A549 (cell line): ENCODE measurements around the gene MRPL55. TPM values are rescaled to one million over a fixed set of nuclear protein-coding genes. Genes with fewer than 3 reads are reported as not detected.

Experiments used
- ATAC-seq, 2 experiments: fragments of 200-7000 bp in 1 of 2; fragments of >200 bp in 1 of 2; cut with Nextera tagmentation in 1 of 2; cut with Tn5 transposase in 1 of 2; 3 replicates each; pipeline versions ENCODE4 v1.8.0 to v1.9.1; 2018 to 2020; ENCODE audit warnings: mild to moderate bottlenecking in 1 of 2, moderate library complexity in 1 of 2
- CTCF ChIA-PET: fragments of 300-600 bp; sonication (Branson Sonifier 250); formaldehyde crosslinking; extraction: SDS; loops from one replicate; lab custom pipeline; 2021; ENCODE audit warnings: antibody characterized with exemption, inconsistent platforms; lab: Yijun Ruan, JAX
- POLR2A ChIA-PET: fragments of 350-600 bp; formaldehyde crosslinking; extraction: SDS; loops from one replicate; lab custom pipeline; 2021; ENCODE audit warnings: antibody characterized with exemption, inconsistent platforms; lab: Yijun Ruan, JAX
- DNase-seq, 2 experiments: peaks; one replicate each; pipeline versions ENCODE4 v3.0.0 to v3.0.0-alpha.2; 2011 to 2016; ENCODE audit warnings: low read depth in 1 of 2, low spot score in 1 of 2
- FAIRE-seq: peaks from 2 replicates; lab custom pipeline; 2011; peaks lifted over from hg19 to GRCh38; lab: Jason Lieb, UNC
- H3K27ac ChIP-seq, 2 experiments: fragments of >200 bp; sonication (Bioruptor Twin); formaldehyde crosslinking; 3 replicates each; pipeline ENCODE4 v1.5.1; 2016 to 2017
- H3K4me1 ChIP-seq: fragments of >200 bp; sonication (Bioruptor Twin); formaldehyde crosslinking; 3 replicates; pipeline ENCODE4 v1.6.1; 2016
- H3K4me2 ChIP-seq: fragments of >200 bp; sonication (Bioruptor Twin); formaldehyde crosslinking; 3 replicates; pipeline ENCODE4 v1.6.1; 2016
- H3K4me3 ChIP-seq: fragments of >200 bp; sonication (Bioruptor Twin); formaldehyde crosslinking; 3 replicates; pipeline ENCODE4 v1.5.1; 2016
- H3K9me3 ChIP-seq: fragments of >200 bp; sonication (Bioruptor Twin); formaldehyde crosslinking; 3 replicates; pipeline ENCODE4 v1.6.1; 2016
- CBX2 ChIP-seq: fragments of 200-600 bp; sonication (generic); IDR thresholded peaks from 2 replicates; pipeline ENCODE4 v1.6.1; 2016; ENCODE audit warnings: low read depth, mild to moderate bottlenecking, borderline replicate concordance
- CHD2 ChIP-seq: fragments of 150-350 bp; IDR thresholded peaks from 2 replicates; pipeline ENCODE4 v1.6.1; 2014; ENCODE audit warnings: low read length; ENCODE audit not compliant: partially characterized antibody
- FOSB ChIP-seq: fragments of 250-450 bp; sonication (Bioruptor Pico); IDR thresholded peaks from 2 replicates; pipeline ENCODE4 v1.5.0; 2020; ENCODE audit warnings: mild to moderate bottlenecking, moderate library complexity
- FOXS1 ChIP-seq: fragments of 250-450 bp; sonication (Bioruptor Pico); IDR thresholded peaks from 2 replicates; pipeline ENCODE4 v1.5.0; 2020; ENCODE audit warnings: mild to moderate bottlenecking, moderate library complexity
- GATA3 ChIP-seq: IDR thresholded peaks from 2 replicates; pipeline ENCODE4 v1.6.1; 2012; ENCODE audit warnings: borderline replicate concordance
- HOXA7 ChIP-seq: fragments of 250-450 bp; sonication (Bioruptor Pico); IDR thresholded peaks from 2 replicates; pipeline ENCODE4 v1.5.0; 2020; ENCODE audit warnings: mild to moderate bottlenecking, moderate library complexity
- JUNB ChIP-seq: fragments of >200 bp; sonication (Bioruptor Twin); formaldehyde crosslinking; IDR thresholded peaks from 2 replicates; pipeline ENCODE4 v1.6.1; 2016
- KDM1A ChIP-seq: fragments of 200-600 bp; sonication (generic); IDR thresholded peaks from 2 replicates; pipeline ENCODE4 v1.6.1; 2016; ENCODE audit warnings: low read depth, mild to moderate bottlenecking
- KDM5A ChIP-seq: fragments of 200-600 bp; sonication (generic); IDR thresholded peaks from 2 replicates; pipeline ENCODE4 v1.6.1; 2016; ENCODE audit warnings: antibody characterized with exemption, mild to moderate bottlenecking
- POLR2A ChIP-seq: IDR thresholded peaks from 2 replicates; pipeline ENCODE4 v1.6.1; 2012; ENCODE audit warnings: mild to moderate bottlenecking, low read length
- RAD21 ChIP-seq, 2 experiments: fragments of >200 bp in 1 of 2; sonication (Bioruptor Twin) in 1 of 2; formaldehyde crosslinking in 1 of 2; IDR thresholded peaks in 1 of 2; conservative IDR thresholded peaks in 1 of 2; 2 replicates in 1 of 2; 3 replicates in 1 of 2; pipeline ENCODE4 v1.6.1; 2012 to 2018; ENCODE audit warnings: inconsistent platforms in 1 of 2
- RCOR1 ChIP-seq: fragments of 150-350 bp; IDR thresholded peaks from 2 replicates; pipeline ENCODE4 v1.6.1; 2014; ENCODE audit warnings: antibody characterized with exemption, low read length, low read depth
- RFX5 ChIP-seq: fragments of 450-650 bp; IDR thresholded peaks from 2 replicates; pipeline ENCODE4 v1.7.1; 2014; ENCODE audit warnings: antibody characterized with exemption, mild to moderate bottlenecking, moderate library complexity
- SREBF2 ChIP-seq: fragments of 450-650 bp; IDR thresholded peaks from 2 replicates; pipeline ENCODE4 v1.6.1; 2014; ENCODE audit warnings: mild to moderate bottlenecking, moderate library complexity
- TP53 ChIP-seq: fragments of 250-450 bp; sonication (Bioruptor Pico); IDR thresholded peaks from 2 replicates; pipeline ENCODE4 v1.5.0; 2021; ENCODE audit warnings: mild to moderate bottlenecking, moderate library complexity
- ZFP36 ChIP-seq: fragments of 450-650 bp; IDR thresholded peaks from 2 replicates; pipeline ENCODE4 v1.6.1; 2014; ENCODE audit warnings: borderline replicate concordance; ENCODE audit not compliant: partially characterized antibody
- ZNF302 ChIP-seq: fragments of 250-450 bp; sonication (Bioruptor Pico); IDR thresholded peaks from 2 replicates; pipeline ENCODE4 v1.9.0; 2021; ENCODE audit warnings: inconsistent platforms, mild to moderate bottlenecking, moderate library complexity
- ZSCAN20 ChIP-seq: fragments of 250-450 bp; sonication (Bioruptor Pico); IDR thresholded peaks from 2 replicates; pipeline ENCODE4 v1.8.0; 2022; ENCODE audit warnings: mild to moderate bottlenecking, moderate library complexity
- WGBS: methylation state at CpG from one replicate; pipeline ENCODE4 v1.1.6; 2017; ENCODE audit errors: missing lambda C conversion rate; 5-methylcytosine and 5-hydroxymethylcytosine counted together
- polyA plus RNA-seq, 4 experiments: library from polyadenylated mRNA; depleted of rRNA in 3 of 4; stranded (reverse); fragments of >200 nt; fragmentation: RNase III in 1 of 4; extraction: RNeasy Plus Mini Kit Qiagen cat#74134 plus additional on column Dnase treatment in 1 of 4; gene quantifications; 2 replicates in 3 of 4; 3 replicates in 1 of 4; pipeline ENCODE4 v1.2.3, GENCODE V29; 2011 to 2017
- TF ChIP-seq, protein P1 (sequence below): IDR thresholded peaks from 2 replicates; pipeline ENCODE4 v1.6.1; 2012
- TF ChIP-seq, protein P2 (sequence below): IDR thresholded peaks from 2 replicates; pipeline ENCODE4 v1.6.1; 2012
- TF ChIP-seq, protein P3 (sequence below): fragments of 250-450 bp; sonication (Bioruptor Pico); IDR thresholded peaks from 2 replicates; pipeline ENCODE4 v1.5.0; 2021; ENCODE audit warnings: mild to moderate bottlenecking, moderate library complexity, borderline replicate concordance
- TF ChIP-seq, protein P4 (sequence below): fragments of 250-450 bp; sonication (Bioruptor Pico); IDR thresholded peaks from 2 replicates; pipeline ENCODE4 v1.5.0; 2020; ENCODE audit warnings: low read depth, mild to moderate bottlenecking, moderate library complexity
- TF ChIP-seq, protein P5 (sequence below): fragments of >200 bp; sonication (Bioruptor Twin); formaldehyde crosslinking; IDR thresholded peaks from 3 replicates; pipeline ENCODE4 v1.6.1; 2016

Gene MRPL55
- polyA plus RNA-seq, 2 of the 4 experiments (the other 2 are of a cell fraction) = 54.2 to 80.0 TPM

DNA sequence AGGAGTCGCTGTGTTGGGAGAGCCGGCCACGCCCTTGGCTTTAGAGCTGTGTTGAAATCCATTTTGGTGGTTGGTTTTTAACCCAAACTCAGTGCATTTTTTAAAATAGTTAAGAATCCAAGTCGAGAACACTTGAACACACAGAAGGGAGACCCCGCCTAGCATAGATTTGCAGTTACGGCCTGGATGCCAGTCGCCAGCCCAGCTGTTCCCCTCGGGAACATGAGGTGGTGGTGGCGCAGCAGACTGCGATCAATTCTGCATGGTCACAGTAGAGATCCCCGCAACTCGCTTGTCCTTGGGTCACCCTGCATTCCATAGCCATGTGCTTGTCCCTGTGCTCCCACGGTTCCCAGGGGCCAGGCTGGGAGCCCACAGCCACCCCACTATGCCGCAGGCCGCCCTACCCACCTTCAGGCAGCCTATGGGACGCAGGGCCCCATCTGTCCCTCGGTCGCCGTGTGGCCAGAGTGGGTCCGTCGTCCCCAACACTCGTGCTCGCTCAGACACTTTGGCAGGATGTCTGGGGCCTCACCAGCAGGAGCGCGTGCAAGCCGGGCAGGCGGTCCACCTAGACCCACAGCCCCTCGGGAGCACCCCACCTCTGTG, 10.7 kb downstream of the MRPL55 start:
- H3K27ac ChIP-seq = no peak overlapping the region
- ATAC-seq = no peak
- no peak for FAIRE-seq
- POLR2A ChIA-PET = interaction anchor here (1.0 to 1.2 kb wide), 2 partner anchors 8 to 16 kb away, joined by 3 to 6 read pairs; partner anchors contain the start of gene ARF1
- DNase-seq = no peak
- no peak overlapping the region for H3K4me2 ChIP-seq
- H3K4me3 ChIP-seq = no peak overlapping the region
- TF ChIP-seq ZSCAN20 (CRISPR knock-in tag) (no peak), KDM5A (no peak), SREBF2 (no peak), RCOR1 (no peak), FOSB (CRISPR knock-in tag) (no peak), TP53 (CRISPR knock-in tag) (no peak), KDM1A (no peak), GATA3 (no peak), JUNB (no peak), ZFP36 (no peak), ZNF302 (CRISPR knock-in tag) (no peak), RAD21 (conservative IDR thresholded peaks at IDR 0.05 in 1 of 2, IDR thresholded peaks at IDR 0.05 in 1 of 2) (no peak), RFX5 (no peak)
- TF ChIP-seq, protein P1, sequence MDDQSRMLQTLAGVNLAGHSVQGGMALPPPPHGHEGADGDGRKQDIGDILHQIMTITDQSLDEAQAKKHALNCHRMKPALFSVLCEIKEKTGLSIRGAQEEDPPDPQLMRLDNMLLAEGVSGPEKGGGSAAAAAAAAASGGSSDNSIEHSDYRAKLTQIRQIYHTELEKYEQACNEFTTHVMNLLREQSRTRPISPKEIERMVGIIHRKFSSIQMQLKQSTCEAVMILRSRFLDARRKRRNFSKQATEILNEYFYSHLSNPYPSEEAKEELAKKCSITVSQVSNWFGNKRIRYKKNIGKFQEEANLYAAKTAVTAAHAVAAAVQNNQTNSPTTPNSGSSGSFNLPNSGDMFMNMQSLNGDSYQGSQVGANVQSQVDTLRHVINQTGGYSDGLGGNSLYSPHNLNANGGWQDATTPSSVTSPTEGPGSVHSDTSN = no peak
- TF ChIP-seq, protein P2, sequence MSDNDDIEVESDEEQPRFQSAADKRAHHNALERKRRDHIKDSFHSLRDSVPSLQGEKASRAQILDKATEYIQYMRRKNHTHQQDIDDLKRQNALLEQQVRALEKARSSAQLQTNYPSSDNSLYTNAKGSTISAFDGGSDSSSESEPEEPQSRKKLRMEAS = no peak
- TF ChIP-seq, protein P3, sequence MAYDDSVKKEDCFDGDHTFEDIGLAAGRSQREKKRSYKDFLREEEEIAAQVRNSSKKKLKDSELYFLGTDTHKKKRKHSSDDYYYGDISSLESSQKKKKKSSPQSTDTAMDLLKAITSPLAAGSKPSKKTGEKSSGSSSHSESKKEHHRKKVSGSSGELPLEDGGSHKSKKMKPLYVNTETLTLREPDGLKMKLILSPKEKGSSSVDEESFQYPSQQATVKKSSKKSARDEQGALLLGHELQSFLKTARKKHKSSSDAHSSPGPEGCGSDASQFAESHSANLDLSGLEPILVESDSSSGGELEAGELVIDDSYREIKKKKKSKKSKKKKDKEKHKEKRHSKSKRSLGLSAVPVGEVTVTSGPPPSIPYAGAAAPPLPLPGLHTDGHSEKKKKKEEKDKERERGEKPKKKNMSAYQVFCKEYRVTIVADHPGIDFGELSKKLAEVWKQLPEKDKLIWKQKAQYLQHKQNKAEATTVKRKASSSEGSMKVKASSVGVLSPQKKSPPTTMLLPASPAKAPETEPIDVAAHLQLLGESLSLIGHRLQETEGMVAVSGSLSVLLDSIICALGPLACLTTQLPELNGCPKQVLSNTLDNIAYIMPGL (CRISPR knock-in tag) = no peak
- TF ChIP-seq, all 56 proteins: peak for 0
- CTCF ChIA-PET = interaction anchor here (0.9 to 2.4 kb wide), 4 partner anchors 20 to 99 kb away, joined by 3 to 9 read pairs (median 4); no protein-coding TSS in a partner anchor
- WGBS = 93% methylated on average over 28 of the region's 28 CpGs
- peaks cover 6% of the 10 kb centered on the region; the same call in 1 of the 3 replicates for H3K4me1 ChIP-seq
- H3K9me3 ChIP-seq = peaks cover 20% of the 10 kb centered on the region

DNA sequence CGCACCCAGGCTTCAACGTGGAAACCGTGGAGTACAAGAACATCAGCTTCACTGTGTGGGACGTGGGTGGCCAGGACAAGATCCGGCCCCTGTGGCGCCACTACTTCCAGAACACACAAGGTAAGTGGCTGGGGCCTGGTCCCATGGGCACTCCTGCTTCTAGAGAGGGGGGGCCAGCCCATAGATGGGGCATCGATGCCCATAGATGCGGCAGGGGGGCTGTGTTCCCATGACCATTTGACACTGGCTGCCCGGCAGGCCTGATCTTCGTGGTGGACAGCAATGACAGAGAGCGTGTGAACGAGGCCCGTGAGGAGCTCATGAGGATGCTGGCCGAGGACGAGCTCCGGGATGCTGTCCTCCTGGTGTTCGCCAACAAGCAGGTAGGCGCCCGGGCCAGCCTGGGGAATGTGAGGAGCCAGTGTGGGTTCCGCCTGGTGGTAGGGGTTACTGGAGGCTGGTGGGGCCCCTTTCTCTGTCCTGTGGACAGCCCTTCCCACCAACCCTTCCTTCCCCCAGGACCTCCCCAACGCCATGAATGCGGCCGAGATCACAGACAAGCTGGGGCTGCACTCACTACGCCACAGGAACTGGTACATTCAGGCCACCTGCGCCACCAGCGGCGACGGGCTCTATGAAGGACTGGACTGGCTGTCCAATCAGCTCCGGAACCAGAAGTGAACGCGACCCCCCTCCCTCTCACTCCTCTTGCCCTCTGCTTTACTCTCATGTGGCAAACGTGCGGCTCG, 11.6 kb downstream of the MRPL55 start:
- DNase-seq = no peak
- TF ChIP-seq CHD2 (no peak), POLR2A (no peak), CBX2 (no peak), FOXS1 (CRISPR knock-in tag) (no peak), HOXA7 (CRISPR knock-in tag) (no peak)
- TF ChIP-seq, protein P4, sequence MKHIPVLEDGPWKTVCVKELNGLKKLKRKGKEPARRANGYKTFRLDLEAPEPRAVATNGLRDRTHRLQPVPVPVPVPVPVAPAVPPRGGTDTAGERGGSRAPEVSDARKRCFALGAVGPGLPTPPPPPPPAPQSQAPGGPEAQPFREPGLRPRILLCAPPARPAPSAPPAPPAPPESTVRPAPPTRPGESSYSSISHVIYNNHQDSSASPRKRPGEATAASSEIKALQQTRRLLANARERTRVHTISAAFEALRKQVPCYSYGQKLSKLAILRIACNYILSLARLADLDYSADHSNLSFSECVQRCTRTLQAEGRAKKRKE = no peak
- TF ChIP-seq, protein P5, sequence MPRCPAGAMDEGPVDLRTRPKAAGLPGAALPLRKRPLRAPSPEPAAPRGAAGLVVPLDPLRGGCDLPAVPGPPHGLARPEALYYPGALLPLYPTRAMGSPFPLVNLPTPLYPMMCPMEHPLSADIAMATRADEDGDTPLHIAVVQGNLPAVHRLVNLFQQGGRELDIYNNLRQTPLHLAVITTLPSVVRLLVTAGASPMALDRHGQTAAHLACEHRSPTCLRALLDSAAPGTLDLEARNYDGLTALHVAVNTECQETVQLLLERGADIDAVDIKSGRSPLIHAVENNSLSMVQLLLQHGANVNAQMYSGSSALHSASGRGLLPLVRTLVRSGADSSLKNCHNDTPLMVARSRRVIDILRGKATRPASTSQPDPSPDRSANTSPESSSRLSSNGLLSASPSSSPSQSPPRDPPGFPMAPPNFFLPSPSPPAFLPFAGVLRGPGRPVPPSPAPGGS = no peak
- H3K4me1 ChIP-seq = peaks cover 6% of the 10 kb centered on the region; the same call in 1 of the 3 replicates
- no peak overlapping the region for H3K4me2 ChIP-seq
- H3K9me3 ChIP-seq = peaks cover 28% of the 10 kb centered on the region
- ChIA-PET POLR2A (interaction anchor here (1.0 kb wide), 1 partner anchor 9 kb away, joined by 3 read pairs; no protein-coding TSS in a partner anchor), CTCF (interaction anchor here (0.9 to 2.4 kb wide), 3 partner anchors 20 to 98 kb away, joined by 3 to 9 read pairs (median 3); no protein-coding TSS in a partner anchor)
- FAIRE-seq = no peak
- H3K27ac ChIP-seq = no peak overlapping the region
- no peak for ATAC-seq
- no peak overlapping the region for H3K4me3 ChIP-seq
- WGBS = 93% methylated on average over 33 of the region's 34 CpGs
